GM12892 (cell line): ENCODE results near the gene GPAT3.

ENCODE experiments used
- POLR2A ChIP-seq: IDR thresholded peaks from 2 replicates; pipeline ENCODE4 v1.6.1; 2011; ENCODE audit warnings: low read depth, low read length, control low read depth
- POLR2AphosphoS5 ChIP-seq: IDR thresholded peaks from 2 replicates; pipeline ENCODE4 v1.6.1; 2011; ENCODE audit warnings: low read depth, low read length, control low read depth
- TAF1 ChIP-seq: IDR thresholded peaks from 2 replicates; pipeline ENCODE4 v1.6.1; 2011; ENCODE audit warnings: low read depth, mild to moderate bottlenecking, control low read depth, low read length, borderline replicate concordance

DNA sequence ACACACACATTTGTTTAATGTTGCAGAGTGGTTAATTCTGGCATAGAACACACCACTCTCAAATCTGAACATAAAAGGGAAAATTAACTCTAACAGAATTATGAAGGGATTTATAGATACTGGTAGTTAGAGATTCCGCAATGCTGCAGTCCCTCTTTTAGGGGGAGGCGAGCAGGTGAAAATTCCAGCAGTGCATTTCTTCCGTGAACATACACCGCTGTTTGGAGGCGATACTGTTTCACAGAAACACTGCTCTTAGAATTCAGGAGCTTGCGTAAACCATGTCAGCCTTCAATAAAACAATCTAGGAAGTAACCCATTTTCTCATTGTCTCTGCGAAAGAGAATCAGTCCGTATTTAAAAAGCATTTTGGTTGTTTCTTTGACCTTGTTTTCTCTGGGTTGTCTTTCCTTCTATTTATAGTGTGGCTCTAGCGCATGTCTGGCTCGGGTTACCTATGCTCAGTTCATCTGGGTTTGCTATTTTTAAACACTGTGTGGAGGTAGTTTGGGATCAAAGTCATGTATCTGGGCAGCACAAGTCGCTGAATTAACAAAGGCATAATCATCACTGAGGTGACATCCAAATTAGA, 90.4 kb downstream of the GPAT3 start:
- TF ChIP-seq POLR2A (no peak), POLR2AphosphoS5 (no peak), TAF1 (no peak)
